ENCODE results near the gene MTR. TPM values are rescaled to one million over a fixed set of nuclear protein-coding genes. Genes with fewer than 3 reads are reported as not detected.

Gene MTR
- total RNA-seq, 4 donors from 2014 or later = 9.6 to 33.0 (median 24.8) TPM

GRCh38 chr1:236812334-236813030 is 17.4 kb downstream of the MTR start:
- peaks cover 0 to 73% (median 0%) of the 10 kb centered on the region in 3 donors for H3K36me3 ChIP-seq
- H3K27ac ChIP-seq = no peak overlapping the region
- no peak overlapping the region for H3K4me3 ChIP-seq
- H3K9me3 ChIP-seq = no peaks in the 10 kb centered on the region
- TF ChIP-seq CTCF (IDR thresholded peaks at IDR 0.05) (no peak), POLR2A (IDR thresholded peaks at IDR 0.05) (no peak)
- no peak for DNase-seq
- H3K27me3 ChIP-seq = no peaks in the 10 kb centered on the region
- H3K4me1 ChIP-seq = peaks cover 0 to 22% (median 0%) of the 10 kb centered on the region in 4 donors

GRCh38 chr1:236815941-236816340 is 20.8 kb downstream of the MTR start:
- Histone ChIP-seq H3K4me1 (no peaks in the 10 kb centered on the region), H3K4me3 (no peak overlapping the region), H3K27ac (no peak overlapping the region), H3K9me3 (no peaks in the 10 kb centered on the region), H3K36me3 (peaks cover 0 to 82% (median 0%) of the 10 kb centered on the region in 3 donors), H3K27me3 (no peaks in the 10 kb centered on the region)
- DNase-seq = no peak
- TF ChIP-seq CTCF (IDR thresholded peaks at IDR 0.05) = no peak
- TF ChIP-seq POLR2A (IDR thresholded peaks at IDR 0.05) = no peak

- no peaks in the 10 kb centered on the region for H3K4me1 ChIP-seq
- no peaks in the 10 kb centered on the region for H3K9me3 ChIP-seq
- TF ChIP-seq CTCF (IDR thresholded peaks at IDR 0.05) (no peak), POLR2A (IDR thresholded peaks at IDR 0.05) (no peak)
- no peak overlapping the region for H3K27ac ChIP-seq
- H3K27me3 ChIP-seq = no peaks in the 10 kb centered on the region
- H3K4me3 ChIP-seq = no peak overlapping the region
- DNase-seq = no peak
- peaks cover 0 to 49% (median 0%) of the 10 kb centered on the region in 3 donors for H3K36me3 ChIP-seq
Observed at GRCh38 chr1:236819856-236820255, 24.8 kb downstream of the MTR start.

- no peak for DNase-seq
- no peak for TF ChIP-seq CTCF (IDR thresholded peaks at IDR 0.05)
- TF ChIP-seq POLR2A (IDR thresholded peaks at IDR 0.05) = no peak
- H3K4me1 ChIP-seq = no peaks in the 10 kb centered on the region
- peaks cover 0 to 47% (median 0%) of the 10 kb centered on the region in 3 donors for H3K36me3 ChIP-seq
- no peak overlapping the region for H3K27ac ChIP-seq
- no peaks in the 10 kb centered on the region for H3K9me3 ChIP-seq
- no peak overlapping the region for H3K4me3 ChIP-seq
- H3K27me3 ChIP-seq = no peaks in the 10 kb centered on the region
Observed at GRCh38 chr1:236821091-236821627, 26.1 kb downstream of the MTR start.

GRCh38 chr1:236823559-236823958 is 28.5 kb downstream of the MTR start:
- peaks cover 0 to 48% (median 0%) of the 10 kb centered on the region in 3 donors for H3K36me3 ChIP-seq
- no peaks in the 10 kb centered on the region for H3K9me3 ChIP-seq
- no peak overlapping the region for H3K4me3 ChIP-seq
- no peaks in the 10 kb centered on the region for H3K27me3 ChIP-seq
- no peak overlapping the region for H3K27ac ChIP-seq
- no peaks in the 10 kb centered on the region for H3K4me1 ChIP-seq
- TF ChIP-seq CTCF (IDR thresholded peaks at IDR 0.05) (no peak), POLR2A (IDR thresholded peaks at IDR 0.05) (no peak)
- DNase-seq = no peak

All from Peyer's patch (tissue), 4 donors.